Esophagus muscularis mucosa (tissue), 3 donors: ENCODE measurements around the gene TREM2.

Experiments
- CTCF ChIP-seq, 3 experiments: fragments of 200-600 bp in 2 of 3; fragments of 450-650 bp in 1 of 3; sonication (generic) in 2 of 3; IDR thresholded peaks; one replicate each; pipeline ENCODE4 v1.5.1; 2017 to 2019; ENCODE audit warnings: antibody characterized with exemption in 3 of 3, mild to moderate bottlenecking in 2 of 3, moderate library complexity in 1 of 3
- POLR2A ChIP-seq: fragments of 450-650 bp; IDR thresholded peaks from one replicate; pipeline ENCODE4 v1.6.1; 2017; ENCODE audit warnings: antibody characterized with exemption, moderate library complexity, mild to moderate bottlenecking, low read depth

- TF ChIP-seq CTCF (IDR thresholded peaks at IDR 0.05) (no peak), POLR2A (no peak)
Observed at GRCh38 chr6:41209547-41210320, 46.8 kb upstream of the TREM2 start.
